KMS-11 (cell line): ENCODE data around the gene DCT.

ENCODE experiments used
- H2AFZ ChIP-seq: fragments of 200-600 bp; sonication (generic); 2 replicates; pipeline ENCODE4 v1.6.1; 2016; ENCODE audit warnings: antibody characterized with exemption, mixed run types, low read depth
- H3K27ac ChIP-seq: fragments of 200-600 bp; sonication (generic); 2 replicates; pipeline ENCODE4 v1.6.1; 2016; ENCODE audit warnings: mild to moderate bottlenecking, mixed run types
- H3K27me3 ChIP-seq: fragments of 200-600 bp; sonication (generic); 2 replicates; pipeline ENCODE4 v1.6.1; 2017; ENCODE audit warnings: mild to moderate bottlenecking, low read depth, mixed run types, moderate library complexity; ENCODE audit not compliant: insufficient read depth
- H3K36me3 ChIP-seq: fragments of 200-600 bp; sonication (generic); 2 replicates; pipeline ENCODE4 v1.6.1; 2017; ENCODE audit warnings: mild to moderate bottlenecking, mixed run types; ENCODE audit not compliant: insufficient read depth
- H3K4me1 ChIP-seq: fragments of 200-600 bp; sonication (generic); 2 replicates; pipeline ENCODE4 v1.6.1; 2016; ENCODE audit warnings: mild to moderate bottlenecking, low read depth, mixed run types; ENCODE audit not compliant: poor library complexity, severe bottlenecking
- H3K4me2 ChIP-seq: fragments of 200-600 bp; sonication (generic); 2 replicates; pipeline ENCODE4 v1.7.0; 2016; ENCODE audit warnings: mild to moderate bottlenecking, mixed run types
- H3K4me3 ChIP-seq: fragments of 200-600 bp; sonication (generic); IDR thresholded peaks from 2 replicates; pipeline ENCODE4 v1.6.1; 2017; ENCODE audit warnings: low read depth, low read length, mixed read lengths; ENCODE audit not compliant: insufficient read depth
- H3K79me2 ChIP-seq: fragments of 200-600 bp; sonication (generic); 2 replicates; pipeline ENCODE4 v1.6.1; 2016; ENCODE audit warnings: low read depth, mixed run types; ENCODE audit not compliant: insufficient read depth
- H3K9ac ChIP-seq: fragments of 200-600 bp; sonication (generic); 2 replicates; pipeline ENCODE4 v1.6.1; 2016; ENCODE audit warnings: mild to moderate bottlenecking, mixed run types
- H4K20me1 ChIP-seq: fragments of 200-600 bp; sonication (generic); 2 replicates; pipeline ENCODE4 v1.6.1; 2016; ENCODE audit warnings: mild to moderate bottlenecking, mixed run types; ENCODE audit not compliant: insufficient read depth
- CTCF ChIP-seq: fragments of 200-600 bp; sonication (generic); conservative IDR thresholded peaks from 2 replicates; pipeline ENCODE4 v1.6.1; 2017; ENCODE audit warnings: low read depth, mild to moderate bottlenecking, antibody characterized with exemption, low read length, moderate library complexity, mixed read lengths

Gene DCT

GRCh38 chr13:94431987-94432386 lies 47.5 kb downstream of the DCT start:
- Histone ChIP-seq H3K27ac (no peak overlapping the region), H4K20me1 (no peaks in the 10 kb centered on the region), H3K27me3 (no peaks in the 10 kb centered on the region), H3K9ac (no peak overlapping the region), H3K4me3 (no peak overlapping the region), H3K79me2 (no peaks in the 10 kb centered on the region), H3K36me3 (no peaks in the 10 kb centered on the region), H2AFZ (no peak overlapping the region), H3K4me1 (peaks cover 6% of the 10 kb centered on the region), H3K4me2 (no peak overlapping the region)
- TF ChIP-seq CTCF = no peak

- peaks cover 6% of the 10 kb centered on the region for H3K4me1 ChIP-seq
- no peaks in the 10 kb centered on the region for H3K36me3 ChIP-seq
- H3K27ac ChIP-seq = no peak overlapping the region
- no peaks in the 10 kb centered on the region for H3K79me2 ChIP-seq
- H3K9ac ChIP-seq = no peak overlapping the region
- H4K20me1 ChIP-seq = no peaks in the 10 kb centered on the region
- H3K27me3 ChIP-seq = no peaks in the 10 kb centered on the region
- no peak overlapping the region for H2AFZ ChIP-seq
- no peak overlapping the region for H3K4me2 ChIP-seq
- TF ChIP-seq CTCF = no peak
- no peak overlapping the region for H3K4me3 ChIP-seq
These were observed 47.9 kb downstream of the DCT start for GRCh38 chr13:94431574-94431973.

GRCh38 chr13:94427313-94427953 lies 52.0 kb downstream of the DCT start:
- TF ChIP-seq CTCF = no peak
- Histone ChIP-seq H3K79me2 (no peaks in the 10 kb centered on the region), H3K36me3 (no peaks in the 10 kb centered on the region), H3K4me2 (no peak overlapping the region), H3K4me1 (peaks cover 6% of the 10 kb centered on the region), H3K9ac (no peak overlapping the region), H2AFZ (no peak overlapping the region), H3K4me3 (no peak overlapping the region), H3K27me3 (no peaks in the 10 kb centered on the region), H4K20me1 (no peaks in the 10 kb centered on the region), H3K27ac (no peak overlapping the region)

GRCh38 chr13:94419925-94420305 lies 59.6 kb downstream of the DCT start:
- no peak for TF ChIP-seq CTCF
- no peak overlapping the region for H3K27ac ChIP-seq
- no peaks in the 10 kb centered on the region for H4K20me1 ChIP-seq
- no peak overlapping the region for H2AFZ ChIP-seq
- H3K36me3 ChIP-seq = no peaks in the 10 kb centered on the region
- no peaks in the 10 kb centered on the region for H3K4me1 ChIP-seq
- H3K4me3 ChIP-seq = no peak overlapping the region
- no peaks in the 10 kb centered on the region for H3K27me3 ChIP-seq
- no peaks in the 10 kb centered on the region for H3K79me2 ChIP-seq
- H3K9ac ChIP-seq = no peak overlapping the region
- H3K4me2 ChIP-seq = no peak overlapping the region
